Activated CD4-positive, alpha-beta T cell treated with anti-CD3 and anti-CD28 coated beads for 36 hours (primary cell): ENCODE measurements around the gene STRN. TPM values are rescaled to one million over a fixed set of nuclear protein-coding genes. Genes with fewer than 3 reads are reported as not detected.
"Not testable (repeated sequence)": the region's sequence is repeated elsewhere in the genome, so short reads cannot be mapped to it uniquely, and the experiment has no call there.

Source experiments
- ATAC-seq: fragments of 200-7000 bp; cut with Tn5 transposase; one replicate; pipeline ENCODE4 v1.10.0; 2021; ENCODE audit warnings: mild to moderate bottlenecking, moderate library complexity
- CTCF ChIA-PET: fragments of 350-600 bp; sonication (Branson Sonifier 250); formaldehyde crosslinking; loops from one replicate; lab custom pipeline; 2021; ENCODE audit warnings: antibody characterized with exemption; lab: Charles Lee
- POLR2A ChIA-PET: fragments of 350-600 bp; sonication (Branson Sonifier 250); formaldehyde crosslinking; loops from one replicate; lab custom pipeline; 2021; ENCODE audit warnings: antibody characterized with exemption, inconsistent platforms; lab: Charles Lee
- DNase-seq: peaks from one replicate; pipeline ENCODE4 v3.0.0-alpha.2; 2020
- H3K27ac Mint-ChIP-seq: one replicate; pipeline ENCODE4 v1.8.0; 2021; ENCODE audit warnings: mixed read lengths
- H3K27me3 Mint-ChIP-seq: one replicate; pipeline ENCODE4 v1.8.0; 2021; ENCODE audit warnings: mixed read lengths
- H3K36me3 Mint-ChIP-seq: one replicate; pipeline ENCODE4 v1.8.0; 2021; ENCODE audit warnings: low read depth, mixed read lengths
- H3K4me1 Mint-ChIP-seq: one replicate; pipeline ENCODE4 v1.8.0; 2021; ENCODE audit warnings: mixed read lengths
- H3K4me3 Mint-ChIP-seq: one replicate; pipeline ENCODE4 v1.8.0; 2021; ENCODE audit warnings: mild to moderate bottlenecking, moderate library complexity, mixed read lengths
- H3K9me3 Mint-ChIP-seq: one replicate; pipeline ENCODE4 v1.8.0; 2021; ENCODE audit warnings: low read depth, mixed read lengths
- intact Hi-C, 2 experiments: fragments of 100-400 bp; cut with DNase I in 1 of 2; cut with micrococcal nuclease in 1 of 2; formaldehyde crosslinking; loops; one replicate each; pipeline versions ENCODE4 v1.14.2 to v1.15.1; 2022 to 2024; cut with DNase I, micrococcal nuclease
- total RNA-seq, 2 experiments: library from RNA; stranded (reverse); gene quantifications; one replicate each; pipeline ENCODE4 v1.2.3, GENCODE V29; 2021

The STRN gene
- total RNA-seq, 2 experiments from 2014 or later = 27.7 to 32.0 TPM

DNA sequence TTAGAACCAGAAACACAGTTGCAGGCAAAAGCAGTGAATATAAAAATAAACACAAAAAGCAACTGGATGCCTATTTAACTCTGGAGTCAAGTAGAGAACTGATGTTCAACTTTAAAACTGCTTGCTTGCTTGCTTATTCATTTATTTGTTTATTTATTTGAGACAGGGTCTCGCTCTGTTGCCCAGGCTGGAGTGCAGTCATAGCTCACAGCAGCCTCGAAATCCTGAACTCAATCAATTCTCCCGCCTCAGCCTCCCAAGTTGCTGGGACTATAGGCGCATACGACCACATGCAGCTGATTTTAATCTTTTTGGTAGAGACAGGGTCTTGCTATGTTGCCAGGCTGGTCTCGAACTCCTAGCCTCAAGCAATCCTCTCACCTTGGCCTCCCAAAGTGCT lies 34.6 kb downstream of the STRN start:
- POLR2A ChIA-PET, intact Hi-C loops, H3K27me3 Mint-ChIP-seq, H3K9me3 Mint-ChIP-seq, H3K27ac Mint-ChIP-seq, H3K4me3 Mint-ChIP-seq, ATAC-seq, DNase-seq, H3K36me3 Mint-ChIP-seq: not testable (repeated sequence)
- CTCF ChIA-PET = interaction anchor here (1.0 kb wide), 1 partner anchor 147 kb away, joined by 3 read pairs; no protein-coding TSS in a partner anchor
- peaks cover 20% of the 10 kb centered on the region for H3K4me1 Mint-ChIP-seq

DNA sequence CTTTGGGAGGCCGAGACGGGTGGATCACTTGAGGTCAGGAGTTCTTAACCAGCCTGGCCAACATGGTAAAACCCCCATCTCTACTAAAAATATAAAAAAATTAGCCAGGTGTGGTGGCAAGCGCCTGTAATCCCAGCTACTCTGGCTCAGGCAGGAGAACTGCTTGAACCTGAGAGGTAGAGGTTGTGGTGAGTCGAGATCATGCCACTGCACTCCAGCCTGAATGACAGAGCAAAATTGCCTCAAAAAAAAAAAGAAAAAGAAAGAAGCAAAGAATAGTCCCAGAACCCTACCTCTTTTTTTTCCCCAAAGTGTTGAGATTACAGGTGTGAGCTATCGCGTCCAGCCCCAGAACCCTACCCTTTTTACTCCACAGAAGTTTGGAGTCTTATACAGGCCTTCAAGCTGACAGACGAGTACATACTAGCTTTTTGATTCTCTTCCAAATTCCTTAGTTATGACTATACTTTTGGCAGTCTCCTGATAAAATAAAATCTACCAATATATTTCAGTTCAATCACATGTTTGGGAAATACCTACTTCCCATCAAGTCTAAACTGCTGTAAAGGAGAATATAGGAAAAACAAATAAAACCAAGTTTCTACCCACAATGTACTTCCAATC lies 35.4 kb downstream of the STRN start:
- H3K36me3 Mint-ChIP-seq, DNase-seq, H3K27me3 Mint-ChIP-seq, H3K9me3 Mint-ChIP-seq, H3K27ac Mint-ChIP-seq, POLR2A ChIA-PET, ATAC-seq, H3K4me3 Mint-ChIP-seq, intact Hi-C loops: not testable (repeated sequence)
- H3K4me1 Mint-ChIP-seq = peaks cover 23% of the 10 kb centered on the region
- CTCF ChIA-PET = interaction anchor here (0.7 to 1.0 kb wide), 2 partner anchors 15 to 146 kb away, joined by 3 to 4 read pairs; no protein-coding TSS in a partner anchor

DNA sequence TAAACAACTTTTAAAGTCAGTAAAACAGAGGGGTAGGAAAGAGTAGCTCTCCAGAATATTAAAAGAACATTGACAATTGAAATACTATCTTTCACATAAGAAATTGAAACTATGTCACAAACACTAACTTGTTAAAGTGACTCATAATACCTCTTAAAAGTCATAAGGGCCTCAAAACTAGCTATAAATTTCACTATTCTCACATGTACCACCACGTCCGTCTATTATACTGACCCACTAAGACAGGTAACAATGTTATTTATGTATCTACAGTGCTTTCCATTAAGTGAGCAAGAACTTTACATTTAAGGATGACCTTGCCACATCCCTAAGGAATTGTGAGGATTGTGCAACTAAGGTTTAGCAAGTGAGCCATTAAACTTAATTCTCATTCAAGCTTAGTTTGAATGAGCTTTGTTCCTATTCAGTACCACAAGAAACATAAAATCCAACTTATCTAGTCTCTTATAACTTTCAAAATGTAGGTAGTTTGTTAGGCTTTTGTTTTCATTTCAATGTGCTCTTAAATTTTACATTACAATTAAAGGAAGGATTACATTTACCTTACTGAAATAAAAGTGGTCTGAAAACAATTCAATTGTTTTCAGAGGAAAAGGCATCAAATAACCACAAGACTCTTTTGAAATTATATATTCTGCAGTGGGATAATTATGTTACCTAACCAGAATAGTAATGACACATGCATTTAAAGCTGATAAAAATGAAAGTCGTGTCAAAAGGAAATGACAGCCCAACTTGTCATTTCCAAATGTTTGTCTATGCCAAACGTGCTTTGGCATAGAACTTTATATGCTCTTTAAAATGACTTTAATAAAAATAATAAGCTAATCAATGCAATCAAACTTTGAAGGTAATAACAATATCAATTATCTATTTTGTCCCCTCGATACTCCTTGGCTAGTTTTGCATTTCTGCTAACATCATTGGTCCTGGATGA lies 39.9 kb downstream of the STRN start:
- Mint-ChIP-seq H3K4me3 (peak overlapping the region; percentile 41), H3K27ac (peak overlapping the region; percentile 84), H3K36me3 (peaks cover 12% of the 10 kb centered on the region), H3K4me1 (peaks cover 43% of the 10 kb centered on the region)
- ATAC-seq, DNase-seq, CTCF ChIA-PET, H3K9me3 Mint-ChIP-seq, POLR2A ChIA-PET, H3K27me3 Mint-ChIP-seq: not testable (repeated sequence)
- intact Hi-C loops = loop anchor here in 1 of 2 experiments (1.0 kb wide), 1 partner anchor 40 kb away; the partner anchor contains the start of gene STRN

DNA sequence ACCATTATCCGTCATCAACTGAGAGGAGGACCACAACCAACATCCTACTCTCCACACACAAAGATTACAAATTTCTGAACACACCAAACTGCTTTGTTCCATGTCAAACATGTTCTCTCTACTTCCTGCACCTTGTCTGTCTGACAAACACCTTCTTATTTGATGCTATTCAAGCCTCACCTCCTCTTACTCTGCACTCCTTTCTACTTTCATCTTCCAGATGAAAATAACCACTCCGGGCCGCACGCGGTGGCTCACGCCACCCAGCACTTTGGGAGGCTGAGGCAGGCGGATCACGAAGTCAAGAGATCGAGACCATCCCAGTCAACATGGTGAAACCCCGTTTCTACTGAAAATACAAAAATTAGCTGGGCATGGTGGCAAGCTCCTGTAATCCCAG lies 43.7 kb downstream of the STRN start:
- peaks cover 43% of the 10 kb centered on the region for H3K4me1 Mint-ChIP-seq
- POLR2A ChIA-PET, ATAC-seq, H3K4me3 Mint-ChIP-seq, intact Hi-C loops, H3K27me3 Mint-ChIP-seq, H3K9me3 Mint-ChIP-seq: not testable (repeated sequence)
- CTCF ChIA-PET = interaction anchor here (0.7 kb wide), 1 partner anchor 214 kb away, joined by 3 read pairs; no protein-coding TSS in a partner anchor
- H3K36me3 Mint-ChIP-seq = peaks cover 12% of the 10 kb centered on the region
- peak; percentile 34 for DNase-seq
- peak overlapping the region; percentile 59 for H3K27ac Mint-ChIP-seq

DNA sequence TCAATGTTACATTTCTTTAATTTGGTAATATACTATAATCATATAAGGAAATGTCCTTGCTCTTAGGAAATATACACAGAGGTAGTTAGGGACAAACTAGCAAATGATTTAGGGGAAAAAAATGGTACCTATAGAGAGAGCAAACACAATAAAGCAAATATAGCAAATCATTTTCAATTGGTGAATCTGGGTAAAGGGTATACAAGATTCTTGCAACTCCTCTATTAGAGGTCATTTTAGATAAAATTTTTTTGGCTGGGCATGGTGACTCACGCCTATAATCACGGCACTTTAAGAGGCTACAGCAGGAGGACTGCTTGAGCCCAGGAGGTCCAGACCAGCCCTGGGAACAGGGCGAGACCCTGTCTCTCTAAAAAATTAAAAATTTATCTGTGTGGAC lies 44.4 kb downstream of the STRN start:
- Mint-ChIP-seq H3K9me3 (no peaks in the 10 kb centered on the region), H3K4me3 (no peak overlapping the region), H3K36me3 (peaks cover 12% of the 10 kb centered on the region), H3K4me1 (peaks cover 39% of the 10 kb centered on the region), H3K27me3 (no peaks in the 10 kb centered on the region), H3K27ac (no peak overlapping the region)
- ChIA-PET CTCF (no interaction called here), POLR2A (no interaction called here)
- intact Hi-C loops = no loop called here
- DNase-seq = no peak
- ATAC-seq = no peak

DNA sequence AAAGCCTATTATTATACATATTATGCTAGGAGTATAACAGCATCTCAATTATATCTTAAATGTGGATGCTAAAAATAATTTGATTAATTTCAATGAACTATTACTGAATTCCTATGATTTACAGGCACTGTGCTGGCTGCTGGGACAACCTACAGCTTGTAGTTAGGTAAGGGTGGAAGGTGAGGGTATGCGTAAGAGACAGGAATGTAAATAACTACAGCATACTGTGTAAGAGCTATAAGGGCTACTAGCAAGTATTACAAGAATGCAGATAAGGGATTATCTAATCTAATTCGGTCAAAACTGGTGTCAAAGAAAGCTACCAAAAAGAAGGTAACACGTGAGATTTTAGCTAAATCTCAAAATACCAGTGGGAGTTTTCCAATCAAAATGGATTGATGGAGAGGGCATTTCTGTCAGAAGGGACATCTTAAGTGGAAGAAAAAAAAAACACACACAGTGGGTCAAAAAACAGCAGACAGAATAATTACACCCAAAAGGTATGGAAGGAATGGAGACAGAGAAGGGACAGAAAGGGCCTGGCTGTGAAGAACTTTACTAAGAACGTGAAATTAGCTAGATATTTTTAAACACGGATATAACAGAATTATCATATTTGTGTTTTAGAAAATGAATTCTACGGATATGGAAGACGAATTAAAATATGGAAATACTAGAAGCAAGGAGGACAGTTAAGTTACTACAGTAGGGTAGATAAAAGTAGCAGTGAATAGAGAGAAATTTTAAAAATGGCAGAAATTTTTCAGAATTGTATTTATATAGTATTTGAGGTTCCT lies 47.1 kb downstream of the STRN start:
- DNase-seq = no peak
- ATAC-seq = no peak
- H3K27ac Mint-ChIP-seq = no peak overlapping the region
- intact Hi-C loops = loop anchor here (2.0 kb wide), 1 partner anchor 138 kb away; no protein-coding TSS in a partner anchor
- no peaks in the 10 kb centered on the region for H3K27me3 Mint-ChIP-seq
- H3K4me3 Mint-ChIP-seq = no peak overlapping the region
- POLR2A ChIA-PET = no interaction called here
- H3K4me1 Mint-ChIP-seq = peaks cover 21% of the 10 kb centered on the region
- H3K36me3 Mint-ChIP-seq = peaks cover 10% of the 10 kb centered on the region
- CTCF ChIA-PET = interaction anchor here (0.6 to 1.4 kb wide), 5 partner anchors 22 to 141 kb away, joined by 3 to 5 read pairs (median 4); no protein-coding TSS in a partner anchor
- H3K9me3 Mint-ChIP-seq = no peaks in the 10 kb centered on the region

DNA sequence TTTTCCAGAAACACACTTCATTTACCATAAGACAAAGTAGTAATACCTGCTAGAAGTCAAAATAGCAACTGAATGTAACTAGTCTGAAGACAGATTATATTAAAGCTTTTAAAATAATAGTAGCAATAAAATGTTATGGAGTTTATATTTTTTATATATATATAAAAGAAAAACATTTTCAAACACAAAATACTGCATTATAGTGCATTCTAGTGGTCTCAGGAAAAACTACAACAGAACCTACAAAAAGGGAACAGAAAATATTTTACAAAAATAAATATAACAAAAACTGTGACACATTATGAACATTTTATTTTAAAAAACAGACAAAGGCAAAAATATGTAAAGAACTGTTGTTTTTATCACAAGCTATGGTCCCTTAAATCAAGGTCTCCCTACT lies 48.0 kb downstream of the STRN start:
- ATAC-seq (no peak), DNase-seq (no peak)
- no peak overlapping the region for H3K27ac Mint-ChIP-seq
- ChIA-PET POLR2A (no interaction called here), CTCF (interaction anchor here (0.6 to 1.4 kb wide), 5 partner anchors 23 to 140 kb away, joined by 3 to 5 read pairs (median 4); no protein-coding TSS in a partner anchor)
- no peak overlapping the region for H3K4me3 Mint-ChIP-seq
- peaks cover 6% of the 10 kb centered on the region for H3K36me3 Mint-ChIP-seq
- no peaks in the 10 kb centered on the region for H3K9me3 Mint-ChIP-seq
- H3K4me1 Mint-ChIP-seq = peaks cover 20% of the 10 kb centered on the region
- no peaks in the 10 kb centered on the region for H3K27me3 Mint-ChIP-seq
- intact Hi-C loops = loop anchor here (2.0 kb wide), 1 partner anchor 138 kb away; no protein-coding TSS in a partner anchor

DNA sequence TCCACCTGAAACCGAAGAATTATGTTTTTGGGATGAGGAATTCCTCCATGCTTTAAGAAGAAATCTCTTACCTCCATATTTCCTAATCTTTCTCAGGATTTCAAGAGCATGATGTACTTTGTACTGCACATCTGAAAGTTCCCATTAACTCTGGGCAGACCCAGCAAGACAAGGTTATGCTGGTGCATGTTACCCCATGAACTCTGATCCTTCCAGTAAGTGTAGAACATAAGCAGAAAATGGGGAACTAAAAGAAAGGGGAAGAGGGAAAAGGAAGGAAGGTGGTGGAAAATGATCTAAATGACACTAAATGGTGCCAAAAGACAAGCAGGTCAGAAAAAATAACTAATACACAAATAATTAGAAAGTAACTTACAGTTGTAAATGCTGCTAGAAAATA lies 50.7 kb downstream of the STRN start:
- CTCF ChIA-PET = interaction anchor here (1.3 kb wide), 1 partner anchor 13 kb away, joined by 4 read pairs; no protein-coding TSS in a partner anchor
- ATAC-seq = no peak
- Mint-ChIP-seq H3K27me3 (no peaks in the 10 kb centered on the region), H3K4me1 (no peaks in the 10 kb centered on the region), H3K9me3 (no peaks in the 10 kb centered on the region), H3K27ac (no peak overlapping the region), H3K36me3 (peaks cover 2% of the 10 kb centered on the region), H3K4me3 (no peak overlapping the region)
- no peak for DNase-seq
- intact Hi-C loops = no loop called here
- POLR2A ChIA-PET = no interaction called here

DNA sequence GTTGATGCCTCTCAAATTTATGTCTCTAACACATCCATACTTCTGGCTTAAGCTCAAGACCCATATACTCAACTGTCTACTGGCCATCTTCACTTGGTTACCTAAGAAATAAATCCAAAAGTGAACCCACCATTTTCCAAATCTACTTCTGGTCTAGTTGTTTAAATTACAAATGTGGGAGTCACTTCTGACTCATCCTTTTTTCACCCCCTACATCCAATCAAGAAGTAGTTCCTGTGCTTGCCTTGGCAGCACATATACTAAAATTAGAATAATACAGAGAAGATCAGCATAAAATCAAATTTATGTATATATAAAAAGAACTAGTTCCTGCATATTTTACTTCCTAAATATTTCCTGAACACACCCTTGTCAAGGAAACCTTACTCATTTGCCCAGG lies 53.6 kb downstream of the STRN start:
- Mint-ChIP-seq H3K4me1 (no peaks in the 10 kb centered on the region), H3K36me3 (peaks cover 2% of the 10 kb centered on the region), H3K9me3 (no peaks in the 10 kb centered on the region), H3K27me3 (no peaks in the 10 kb centered on the region), H3K4me3 (no peak overlapping the region), H3K27ac (no peak overlapping the region)
- ChIA-PET POLR2A (no interaction called here), CTCF (interaction anchor here (0.7 kb wide), 1 partner anchor 257 kb away, joined by 3 read pairs; no protein-coding TSS in a partner anchor)
- ATAC-seq = no peak
- intact Hi-C loops = no loop called here
- DNase-seq = no peak

DNA sequence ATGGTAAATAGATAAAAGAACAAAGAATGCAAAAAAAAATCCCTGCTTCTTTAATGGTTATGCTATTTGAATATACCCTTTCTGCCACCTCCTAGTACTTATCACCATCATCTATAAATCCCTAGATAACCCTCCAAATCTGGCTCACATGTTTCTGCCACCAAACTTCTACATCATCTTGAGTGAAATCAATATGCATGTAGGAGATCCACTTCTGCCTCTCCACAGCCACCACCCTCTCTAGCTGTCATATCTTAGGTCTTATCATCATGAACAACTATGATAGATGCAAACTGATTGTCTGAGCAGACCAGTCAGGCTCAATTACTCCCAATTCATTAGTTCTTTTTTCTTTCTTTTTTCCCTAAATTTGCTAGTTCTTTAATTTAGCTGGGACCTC lies 55.3 kb downstream of the STRN start:
- Mint-ChIP-seq H3K36me3 (peaks cover 2% of the 10 kb centered on the region), H3K27me3 (no peaks in the 10 kb centered on the region), H3K4me1 (no peaks in the 10 kb centered on the region), H3K27ac (no peak overlapping the region), H3K9me3 (no peaks in the 10 kb centered on the region), H3K4me3 (no peak overlapping the region)
- POLR2A ChIA-PET = no interaction called here
- CTCF ChIA-PET = interaction anchor here (0.6 kb wide), 1 partner anchor 324 kb away, joined by 3 read pairs; no protein-coding TSS in a partner anchor
- no peak for DNase-seq
- ATAC-seq = no peak
- intact Hi-C loops = no loop called here

DNA sequence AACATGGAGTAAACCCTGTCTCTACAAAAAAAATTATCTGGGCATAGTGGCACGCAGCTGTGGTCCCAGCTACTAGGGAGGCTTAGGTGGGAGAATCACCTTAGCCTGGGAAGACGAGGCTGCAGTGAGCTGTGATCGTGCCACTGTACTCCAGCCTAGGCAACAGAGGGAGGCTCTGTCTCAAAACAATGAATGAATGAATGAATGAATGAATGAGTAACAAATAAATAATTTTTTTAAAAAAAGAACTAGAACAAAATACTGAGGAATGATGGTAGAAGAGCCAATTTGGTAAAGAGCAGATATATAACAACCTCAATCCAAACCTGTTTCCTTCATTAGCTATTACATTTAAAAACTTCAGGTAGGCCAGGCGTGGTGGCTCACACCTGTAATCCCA lies 60.1 kb downstream of the STRN start:
- peaks cover 3% of the 10 kb centered on the region for H3K36me3 Mint-ChIP-seq

More for the DNA sequence above, 60.1 kb downstream of the STRN start:
- H3K27ac Mint-ChIP-seq = no peak overlapping the region
- no peaks in the 10 kb centered on the region for H3K27me3 Mint-ChIP-seq
- intact Hi-C loops = no loop called here
- CTCF ChIA-PET = no interaction called here
- DNase-seq (no peak), ATAC-seq (no peak)
- no peaks in the 10 kb centered on the region for H3K9me3 Mint-ChIP-seq
- H3K4me1 Mint-ChIP-seq = no peaks in the 10 kb centered on the region
- no peak overlapping the region for H3K4me3 Mint-ChIP-seq
- POLR2A ChIA-PET = no interaction called here
